ENCODE measurements around the gene RALA. TPM values are rescaled to one million over a fixed set of nuclear protein-coding genes. Genes with fewer than 3 reads are reported as not detected.

Gene RALA
- total and polyA plus RNA-seq, 2 donors from 2014 or later = 21.5 to 25.1 TPM

GRCh38 chr7:39645482-39646407 lies 22.4 kb downstream of the RALA start:
- H3K27me3 ChIP-seq (ENCODE audit: control insufficient read depth, insufficient read depth, low read length) = no peaks in the 10 kb centered on the region
- no peaks in the 10 kb centered on the region for H3K4me1 ChIP-seq (ENCODE audit: control insufficient read depth in 2 of 3, insufficient read depth in 2 of 3, low read depth in 1 of 3, low read length in 3 of 3)
- H3K9me3 ChIP-seq (ENCODE audit: control insufficient read depth in 2 of 3, insufficient read depth in 1 of 3, low read length in 3 of 3) = no peaks in the 10 kb centered on the region
- H3K27ac ChIP-seq (ENCODE audit: low read depth in 2 of 2, low read length in 2 of 2) = no peak overlapping the region
- no peak overlapping the region for H3K4me3 ChIP-seq (ENCODE audit: low read length in 3 of 3)
- no peaks in the 10 kb centered on the region for H3K36me3 ChIP-seq (ENCODE audit: control insufficient read depth in 2 of 3, insufficient read depth in 3 of 3, low read length in 3 of 3)
- no peak overlapping the region for H3K9ac ChIP-seq (ENCODE audit: low read length in 3 of 3)
- no peak for TF ChIP-seq CTCF (IDR thresholded peaks at IDR 0.05; ENCODE audit: borderline replicate concordance, extremely low read depth, insufficient read depth)
- intact Hi-C loops (cut with DNase I) = no loop called here
- FAIRE-seq = no peak
- no peak for DNase-seq

GRCh38 chr7:39647816-39648215 lies 24.4 kb downstream of the RALA start:
- DNase-seq (no peak), FAIRE-seq (no peak)
- Histone ChIP-seq H3K4me3 (ENCODE audit: low read length in 3 of 3) (no peak overlapping the region), H3K36me3 (ENCODE audit: control insufficient read depth in 2 of 3, insufficient read depth in 3 of 3, low read length in 3 of 3) (no peaks in the 10 kb centered on the region), H3K27ac (ENCODE audit: low read depth in 2 of 2, low read length in 2 of 2) (no peak overlapping the region), H3K4me1 (ENCODE audit: control insufficient read depth in 2 of 3, insufficient read depth in 2 of 3, low read depth in 1 of 3, low read length in 3 of 3) (no peaks in the 10 kb centered on the region), H3K27me3 (ENCODE audit: control insufficient read depth, insufficient read depth, low read length) (no peaks in the 10 kb centered on the region), H3K9me3 (ENCODE audit: control insufficient read depth in 2 of 3, insufficient read depth in 1 of 3, low read length in 3 of 3) (no peaks in the 10 kb centered on the region), H3K9ac (ENCODE audit: low read length in 3 of 3) (no peak overlapping the region)
- TF ChIP-seq CTCF (IDR thresholded peaks at IDR 0.05; ENCODE audit: borderline replicate concordance, extremely low read depth, insufficient read depth) = no peak
- intact Hi-C loops (cut with DNase I) = no loop called here

GRCh38 chr7:39650676-39651075 lies 27.3 kb downstream of the RALA start:
- Histone ChIP-seq H3K27ac (ENCODE audit: low read depth in 2 of 2, low read length in 2 of 2) (no peak overlapping the region), H3K9me3 (ENCODE audit: control insufficient read depth in 2 of 3, insufficient read depth in 1 of 3, low read length in 3 of 3) (no peaks in the 10 kb centered on the region), H3K27me3 (ENCODE audit: control insufficient read depth, insufficient read depth, low read length) (no peaks in the 10 kb centered on the region), H3K4me1 (ENCODE audit: control insufficient read depth in 2 of 3, insufficient read depth in 2 of 3, low read depth in 1 of 3, low read length in 3 of 3) (no peaks in the 10 kb centered on the region), H3K9ac (ENCODE audit: low read length in 3 of 3) (no peak overlapping the region), H3K4me3 (ENCODE audit: low read length in 3 of 3) (no peak overlapping the region), H3K36me3 (ENCODE audit: control insufficient read depth in 2 of 3, insufficient read depth in 3 of 3, low read length in 3 of 3) (no peaks in the 10 kb centered on the region)
- intact Hi-C loops (cut with DNase I) = no loop called here
- TF ChIP-seq CTCF (IDR thresholded peaks at IDR 0.05; ENCODE audit: borderline replicate concordance, extremely low read depth, insufficient read depth) = no peak
- DNase-seq = no peak
- FAIRE-seq = no peak
